ENCODE results near the gene CELSR1.
"Not testable (repeated sequence)": the region's sequence is repeated elsewhere in the genome, so short reads cannot be mapped to it uniquely, and the experiment has no call there.

CELSR1 gene

GRCh38 chr22:46531581-46532175, 5.7 kb downstream of the CELSR1 start:
- DNase-seq: no peak

GRCh38 chr22:46528121-46528610, 9.3 kb downstream of the CELSR1 start:
- DNase-seq: peak; percentile 47

GRCh38 chr22:46526244-46526839, 11.1 kb downstream of the CELSR1 start:
- no peak for DNase-seq

GRCh38 chr22:46525389-46526243, 11.8 kb downstream of the CELSR1 start:
- no peak for DNase-seq

GRCh38 chr22:46524203-46524740, 13.1 kb downstream of the CELSR1 start:
- no peak for DNase-seq

GRCh38 chr22:46522797-46523196, 14.6 kb downstream of the CELSR1 start:
- DNase-seq: no peak

- no peak for DNase-seq
Measured at GRCh38 chr22:46521994-46522393, 15.4 kb downstream of the CELSR1 start.

GRCh38 chr22:46520880-46521279, 16.5 kb downstream of the CELSR1 start:
- DNase-seq: no peak

- DNase-seq: no peak
Measured at GRCh38 chr22:46519377-46519776, 18.0 kb downstream of the CELSR1 start.

- DNase-seq: no peak
Measured at GRCh38 chr22:46518542-46519325, 18.7 kb downstream of the CELSR1 start.

- no peak for DNase-seq
Measured at GRCh38 chr22:46518038-46518437, 19.4 kb downstream of the CELSR1 start.

GRCh38 chr22:46517255-46517761, 20.1 kb downstream of the CELSR1 start:
- no peak for DNase-seq

GRCh38 chr22:46516638-46517037, 20.8 kb downstream of the CELSR1 start:
- no peak for DNase-seq

- DNase-seq: not testable (repeated sequence)
Measured at GRCh38 chr22:46516112-46516487, 21.3 kb downstream of the CELSR1 start.

- no peak for DNase-seq
Measured at GRCh38 chr22:46515208-46516111, 22.0 kb downstream of the CELSR1 start.

- no peak for DNase-seq
Measured at GRCh38 chr22:46514592-46515207, 22.7 kb downstream of the CELSR1 start.

- DNase-seq: no peak
Measured at GRCh38 chr22:46513908-46514550, 23.4 kb downstream of the CELSR1 start.

- no peak for DNase-seq
Measured at GRCh38 chr22:46512683-46513082, 24.7 kb downstream of the CELSR1 start.

GRCh38 chr22:46512039-46512370, 25.4 kb downstream of the CELSR1 start:
- DNase-seq: no peak

All from hematopoietic multipotent progenitor cell treated with erythropoietin and hydrocortisone succinate and interleukin-3 and kit ligand, for 6 days (in vitro differentiated cells).